NK-92 (cell line): Measurements from ENCODE around the gene ADRA1B.

Experiments
- DNase-seq: peaks from one replicate; lab custom pipeline; 2025; ENCODE audit not compliant: unreplicated experiment; lab: John Stamatoyannopoulos, UW

ADRA1B gene

GRCh38 chr5:159915904-159916840 is at the start of gene ADRA1B:
TSS of gene ADRA1B (plus strand) at chr5:159916482. CDS start at chr5:159916906, 424 bp downstream.
- DNase-seq: no peak

GRCh38 chr5:159873680-159874079 is 42.6 kb upstream of the ADRA1B start:
- no peak for DNase-seq

- DNase-seq: no peak
Observed at GRCh38 chr5:159874263-159874662, 42.0 kb upstream of the ADRA1B start.

- no peak for DNase-seq
Observed at GRCh38 chr5:159877016-159877415, 39.3 kb upstream of the ADRA1B start.

GRCh38 chr5:159877894-159878448 is 38.3 kb upstream of the ADRA1B start:
- no peak for DNase-seq

- DNase-seq: no peak
Observed at GRCh38 chr5:159878988-159879471, 37.3 kb upstream of the ADRA1B start.

- no peak for DNase-seq
Observed at GRCh38 chr5:159880676-159881075, 35.6 kb upstream of the ADRA1B start.

GRCh38 chr5:159881967-159882366 is 34.3 kb upstream of the ADRA1B start:
- DNase-seq: no peak

GRCh38 chr5:159883522-159883950 is 32.7 kb upstream of the ADRA1B start:
- no peak for DNase-seq

GRCh38 chr5:159884917-159885620 is 31.2 kb upstream of the ADRA1B start:
- no peak for DNase-seq

- no peak for DNase-seq
Observed at GRCh38 chr5:159886296-159886695, 30.0 kb upstream of the ADRA1B start.

- DNase-seq: no peak
Observed at GRCh38 chr5:159887050-159887449, 29.2 kb upstream of the ADRA1B start.

- DNase-seq: no peak
Observed at GRCh38 chr5:159888860-159889259, 27.4 kb upstream of the ADRA1B start.

GRCh38 chr5:159890141-159890540 is 26.1 kb upstream of the ADRA1B start:
- no peak for DNase-seq

- DNase-seq: no peak
Observed at GRCh38 chr5:159891371-159891770, 24.9 kb upstream of the ADRA1B start.

- no peak for DNase-seq
Observed at GRCh38 chr5:159893040-159893695, 23.1 kb upstream of the ADRA1B start.

GRCh38 chr5:159894149-159894720 is 22.0 kb upstream of the ADRA1B start:
- DNase-seq: no peak

- DNase-seq: no peak
Observed at GRCh38 chr5:159897786-159898393, 18.4 kb upstream of the ADRA1B start.

- no peak for DNase-seq
Observed at GRCh38 chr5:159899067-159900049, 16.9 kb upstream of the ADRA1B start.
